ENCODE results near the gene PAGE5.

Gene PAGE5

DNA sequence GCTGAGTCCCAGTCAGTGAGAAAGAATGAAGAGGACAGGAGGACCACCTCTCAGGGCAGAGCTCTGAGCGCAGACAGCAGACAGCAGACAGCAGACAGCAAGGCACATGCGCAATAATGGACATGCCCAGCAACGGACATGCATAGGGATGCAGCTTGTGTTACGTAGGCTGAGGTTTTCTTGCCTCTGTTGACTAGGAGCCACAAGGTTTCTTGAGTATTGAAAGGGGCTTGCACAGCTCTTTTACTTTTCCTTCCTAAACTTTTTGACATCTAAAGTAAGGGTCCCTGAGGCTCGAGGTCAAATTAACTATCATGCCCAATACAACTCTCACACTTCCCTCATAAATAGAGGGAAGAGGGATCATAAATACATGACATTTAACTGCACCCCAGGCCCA is 44.7 kb downstream of the PAGE5 start, which contains the start of gene PAGE3:
Gene PAGE3 (minus strand): TSS at position 101 of the 400 bp plus-strand sequence. CDS start 1,013 bp downstream, outside the sequence.
- Histone ChIP-seq H3K4me3 (ENCODE audit: low read length) (no peak within 1 kb of the TSS), H3K4me1 (ENCODE audit: insufficient read depth, low read length) (no peaks in the 10 kb centered on the region), H3K27me3 (ENCODE audit: insufficient read depth, low read length) (no peaks in the 10 kb centered on the region), H3K36me3 (ENCODE audit: insufficient read depth, low read length) (no peaks in the 10 kb centered on the region), H3K9ac (ENCODE audit: low read depth, low read length) (no peak within 1 kb of the TSS), H3K9me3 (ENCODE audit: insufficient read depth, low read depth, low read length) (peaks cover 15% of the 10 kb centered on the region; the same call in 1 of the 2 replicates), H3K27ac (ENCODE audit: low read depth, low read length) (no peak within 1 kb of the TSS)
- WGBS = 95% methylated on average over 5 of the region's 5 CpGs
